ENCODE results near the gene ZNF189.

Gene ZNF189

GRCh38 chr9:101427957-101428655, 29.5 kb downstream of the ZNF189 start:
- H3K36me3 Mint-ChIP-seq, result no peaks in the 10 kb centered on the region
- DNase-seq (ENCODE audit: low spot score in 2 of 2) (no peak), ATAC-seq (no peak)
- H3K4me3 Mint-ChIP-seq, result no peak overlapping the region
- H3K9me3 Mint-ChIP-seq, result peaks cover 10% of the 10 kb centered on the region
- no peaks in the 10 kb centered on the region for H3K4me1 Mint-ChIP-seq
- no peak overlapping the region for H3K27ac Mint-ChIP-seq

- H3K9me3 Mint-ChIP-seq, result peaks cover 4% of the 10 kb centered on the region
- no peak overlapping the region for H3K27ac Mint-ChIP-seq
- no peak overlapping the region for H3K4me3 Mint-ChIP-seq
- no peak for ATAC-seq
- no peak for DNase-seq (ENCODE audit: low spot score in 2 of 2)
- no peaks in the 10 kb centered on the region for H3K4me1 Mint-ChIP-seq
- no peaks in the 10 kb centered on the region for H3K36me3 Mint-ChIP-seq
Measured at GRCh38 chr9:101428909-101429308, 30.3 kb downstream of the ZNF189 start.

DNA sequence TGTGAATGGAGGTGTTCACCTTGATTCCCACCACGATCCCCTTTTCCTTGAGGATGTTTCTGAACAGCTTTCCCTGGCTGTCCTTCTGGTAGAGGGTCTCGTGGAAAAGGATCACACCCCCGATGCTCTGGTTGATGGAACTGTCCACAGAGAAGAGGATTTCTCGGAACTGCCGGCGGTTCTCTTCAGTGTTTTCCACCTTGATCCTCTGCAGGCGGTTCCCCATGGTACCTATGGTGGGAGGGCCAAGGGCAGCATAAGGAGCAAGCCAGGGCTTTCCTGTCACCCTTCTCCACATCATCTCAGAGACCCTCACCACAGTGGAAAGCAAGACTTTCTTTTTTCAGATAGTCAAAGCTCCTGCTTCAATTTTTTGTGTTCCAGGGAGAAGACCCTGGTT, 31.1 kb downstream of the ZNF189 start:
- no peaks in the 10 kb centered on the region for H3K4me1 Mint-ChIP-seq
- no peak overlapping the region for H3K27ac Mint-ChIP-seq
- no peaks in the 10 kb centered on the region for H3K36me3 Mint-ChIP-seq
- no peak overlapping the region for H3K4me3 Mint-ChIP-seq
- DNase-seq (ENCODE audit: low spot score in 2 of 2) (no peak), ATAC-seq (no peak)
- H3K9me3 Mint-ChIP-seq, result no peaks in the 10 kb centered on the region

- Mint-ChIP-seq H3K4me1 (no peaks in the 10 kb centered on the region), H3K36me3 (no peaks in the 10 kb centered on the region), H3K27ac (no peak overlapping the region), H3K9me3 (no peaks in the 10 kb centered on the region), H3K4me3 (no peak overlapping the region)
- ATAC-seq (no peak), DNase-seq (ENCODE audit: low spot score in 2 of 2) (no peak)
Measured at GRCh38 chr9:101432171-101432570, 33.5 kb downstream of the ZNF189 start.

GRCh38 chr9:101432740-101433139, 34.1 kb downstream of the ZNF189 start:
- no peak overlapping the region for H3K27ac Mint-ChIP-seq
- H3K36me3 Mint-ChIP-seq, result no peaks in the 10 kb centered on the region
- ATAC-seq (no peak), DNase-seq (ENCODE audit: low spot score in 2 of 2) (no peak)
- H3K4me3 Mint-ChIP-seq, result no peak overlapping the region
- no peaks in the 10 kb centered on the region for H3K4me1 Mint-ChIP-seq
- H3K9me3 Mint-ChIP-seq, result no peaks in the 10 kb centered on the region

GRCh38 chr9:101433229-101433628, 34.6 kb downstream of the ZNF189 start:
- Mint-ChIP-seq H3K4me3 (no peak overlapping the region), H3K4me1 (no peaks in the 10 kb centered on the region), H3K27ac (no peak overlapping the region), H3K9me3 (no peaks in the 10 kb centered on the region), H3K36me3 (no peaks in the 10 kb centered on the region)
- no peak for DNase-seq (ENCODE audit: low spot score in 2 of 2)
- ATAC-seq, result no peak

DNA sequence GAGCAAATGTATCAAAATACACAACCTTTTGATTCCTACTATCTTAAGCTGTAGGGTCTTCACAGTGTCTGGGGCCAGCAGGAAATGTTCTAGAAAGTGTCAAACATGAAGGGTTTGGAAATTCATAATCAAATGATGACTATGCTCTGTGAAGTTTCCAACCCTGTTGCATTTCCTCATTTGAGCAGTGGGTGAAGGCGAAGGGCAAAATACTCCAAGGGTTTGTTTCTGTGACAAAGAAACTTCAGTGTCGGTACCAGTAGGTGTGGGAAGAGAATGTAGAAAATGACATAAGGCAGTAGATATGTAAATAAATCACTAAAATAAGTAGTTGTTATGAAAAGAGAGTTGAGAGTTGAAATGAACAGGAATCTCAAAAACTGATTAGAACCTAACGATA, 36.3 kb downstream of the ZNF189 start:
- ATAC-seq, result no peak
- no peak for DNase-seq (ENCODE audit: low spot score in 2 of 2)
- Mint-ChIP-seq H3K36me3 (no peaks in the 10 kb centered on the region), H3K9me3 (no peaks in the 10 kb centered on the region), H3K27ac (no peak overlapping the region), H3K4me3 (no peak overlapping the region), H3K4me1 (no peaks in the 10 kb centered on the region)

DNA sequence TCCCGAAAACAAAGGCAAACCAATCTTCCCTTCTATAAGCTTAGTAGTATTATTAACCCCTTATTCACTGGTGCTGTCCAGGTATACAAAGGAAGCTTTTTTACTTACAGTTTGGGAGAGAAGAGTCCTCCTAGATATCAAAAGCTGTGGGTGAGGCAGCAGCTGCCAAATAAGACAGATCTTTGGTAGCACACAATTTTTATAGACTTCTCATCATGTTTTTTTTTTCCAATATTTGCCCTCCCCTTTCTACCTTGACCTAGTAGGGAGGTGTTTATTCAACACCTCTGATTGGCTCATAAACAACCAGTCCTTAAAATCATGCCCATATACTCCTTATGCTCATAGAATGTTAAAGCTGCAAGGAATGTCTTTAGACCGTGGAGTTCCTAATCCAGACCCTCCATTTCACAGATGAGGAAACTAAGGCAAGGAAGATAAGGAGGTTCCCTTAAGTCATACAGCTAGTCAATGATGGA, 37.0 kb downstream of the ZNF189 start, which contains the start of gene ALDOB:
TSS of gene ALDOB (minus strand) at position 174 of the 479 bp plus-strand sequence. CDS start 4,887 bp downstream, outside the sequence.
- H3K4me1 Mint-ChIP-seq, result no peaks in the 10 kb centered on the region
- H3K36me3 Mint-ChIP-seq, result no peaks in the 10 kb centered on the region
- no peak within 1 kb of the TSS for H3K27ac Mint-ChIP-seq
- DNase-seq (ENCODE audit: low spot score in 2 of 2) (no peak), ATAC-seq (no peak)
- H3K4me3 Mint-ChIP-seq, result no peak within 1 kb of the TSS
- H3K9me3 Mint-ChIP-seq, result no peaks in the 10 kb centered on the region

GRCh38 chr9:101437806-101438232, 39.2 kb downstream of the ZNF189 start:
- H3K27ac Mint-ChIP-seq, result no peak overlapping the region
- H3K9me3 Mint-ChIP-seq, result no peaks in the 10 kb centered on the region
- H3K36me3 Mint-ChIP-seq, result no peaks in the 10 kb centered on the region
- ATAC-seq, result no peak
- no peak for DNase-seq (ENCODE audit: low spot score in 2 of 2)
- H3K4me1 Mint-ChIP-seq, result no peaks in the 10 kb centered on the region
- no peak overlapping the region for H3K4me3 Mint-ChIP-seq

DNA sequence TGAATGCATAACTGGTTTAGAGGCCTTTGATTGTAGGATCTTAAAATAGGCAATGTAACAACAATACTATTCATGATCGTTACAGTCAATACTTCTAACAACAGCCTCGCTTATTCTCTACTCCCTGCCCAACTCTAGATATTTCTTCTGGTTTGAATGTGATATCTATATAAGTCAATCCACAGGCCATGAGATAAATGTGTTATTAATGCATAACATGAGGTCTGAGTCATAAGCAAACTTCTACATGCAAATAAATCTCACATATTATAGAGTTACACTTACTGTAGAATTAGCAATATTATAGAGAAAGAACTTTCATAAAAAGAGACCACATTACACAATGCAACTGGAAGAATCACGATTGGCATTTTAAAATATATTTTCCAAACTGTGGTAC, 39.9 kb downstream of the ZNF189 start:
- H3K27ac Mint-ChIP-seq, result no peak overlapping the region
- ATAC-seq (no peak), DNase-seq (ENCODE audit: low spot score in 2 of 2) (no peak)
- H3K4me1 Mint-ChIP-seq, result no peaks in the 10 kb centered on the region
- no peaks in the 10 kb centered on the region for H3K9me3 Mint-ChIP-seq
- H3K4me3 Mint-ChIP-seq, result no peak overlapping the region
- no peaks in the 10 kb centered on the region for H3K36me3 Mint-ChIP-seq

DNA sequence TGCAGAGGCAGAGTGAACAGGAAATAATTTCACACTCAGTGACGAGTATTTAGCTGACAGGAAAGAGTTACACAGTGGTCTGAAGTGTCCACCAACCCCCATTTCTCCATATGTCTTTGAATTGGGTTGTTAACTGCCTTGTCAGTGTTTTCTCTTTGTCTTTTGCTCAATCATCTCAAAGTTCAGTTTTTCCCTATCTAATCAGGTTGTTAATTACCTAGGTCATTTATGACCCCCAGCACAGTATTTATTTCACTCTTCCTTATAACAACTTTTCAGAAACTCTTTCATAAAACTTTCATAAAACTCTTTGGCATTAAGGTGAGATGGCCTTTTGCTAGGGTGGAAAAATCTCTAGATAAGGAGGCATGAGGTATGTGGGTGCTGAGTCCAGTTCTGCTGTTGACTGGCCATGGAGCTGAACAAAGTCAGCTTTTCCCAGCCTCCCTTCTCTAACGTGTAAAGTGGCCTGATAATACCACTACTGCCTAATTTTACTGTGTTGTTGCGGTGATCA, 42.1 kb downstream of the ZNF189 start:
- no peak for DNase-seq (ENCODE audit: low spot score in 2 of 2)
- ATAC-seq, result no peak
- Mint-ChIP-seq H3K4me3 (no peak overlapping the region), H3K9me3 (no peaks in the 10 kb centered on the region), H3K36me3 (no peaks in the 10 kb centered on the region), H3K4me1 (no peaks in the 10 kb centered on the region), H3K27ac (no peak overlapping the region)

DNA sequence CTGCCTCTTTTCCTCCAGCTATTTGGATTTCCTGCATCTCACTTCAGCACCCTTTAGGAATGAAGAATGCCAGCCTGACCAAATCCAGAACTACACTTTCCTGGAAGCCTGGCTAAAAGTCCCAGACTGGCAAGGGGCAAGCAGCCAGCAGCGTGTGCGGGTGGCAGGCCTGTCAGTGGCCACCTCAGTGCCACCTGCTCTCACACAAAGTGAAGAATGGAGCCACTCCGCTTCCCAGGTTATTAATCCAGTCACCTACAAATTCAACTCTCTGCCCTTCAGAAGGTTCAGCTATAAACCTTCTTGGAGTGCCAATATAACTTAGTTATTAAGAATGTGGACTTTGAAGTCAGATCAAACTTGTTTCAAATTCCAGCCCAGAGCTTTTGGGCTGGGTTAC, 43.7 kb downstream of the ZNF189 start:
- no peak for ATAC-seq

DNA sequence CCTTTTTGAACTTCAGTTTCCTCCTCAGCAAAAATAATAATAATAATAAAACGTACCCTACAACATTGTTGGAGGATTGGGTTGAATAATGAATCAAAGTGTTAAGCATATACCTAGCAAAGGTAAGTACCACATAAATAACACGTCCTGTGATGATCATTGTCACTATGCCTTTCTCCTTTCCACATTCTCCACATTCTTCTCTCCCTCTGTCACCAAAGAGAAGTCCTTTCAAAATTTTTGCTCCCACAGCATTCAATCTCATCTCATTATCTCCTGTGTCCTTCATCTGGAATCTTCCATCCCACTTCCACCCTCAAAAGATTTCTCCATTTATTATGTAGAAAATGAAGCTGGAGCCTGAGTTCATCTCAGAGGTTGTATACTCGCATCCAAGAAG, 44.1 kb downstream of the ZNF189 start:
- ATAC-seq, result no peak

More for the DNA sequence above, 43.7 kb downstream of the ZNF189 start:
- Mint-ChIP-seq H3K4me3 (no peak overlapping the region), H3K27ac (no peak overlapping the region), H3K36me3 (no peaks in the 10 kb centered on the region), H3K9me3 (no peaks in the 10 kb centered on the region), H3K4me1 (no peaks in the 10 kb centered on the region)
- no peak for DNase-seq (ENCODE audit: low spot score in 2 of 2)

GRCh38 chr9:101443364-101443771, 44.7 kb downstream of the ZNF189 start:
- DNase-seq (ENCODE audit: low spot score in 2 of 2) (no peak), ATAC-seq (no peak)
- Mint-ChIP-seq H3K9me3 (no peaks in the 10 kb centered on the region), H3K4me3 (no peak overlapping the region), H3K36me3 (no peaks in the 10 kb centered on the region), H3K4me1 (peaks cover 2% of the 10 kb centered on the region), H3K27ac (no peak overlapping the region)

More for the DNA sequence above, 44.1 kb downstream of the ZNF189 start:
- Mint-ChIP-seq H3K36me3 (no peaks in the 10 kb centered on the region), H3K4me3 (no peak overlapping the region), H3K27ac (no peak overlapping the region), H3K4me1 (no peaks in the 10 kb centered on the region), H3K9me3 (no peaks in the 10 kb centered on the region)
- DNase-seq (ENCODE audit: low spot score in 2 of 2), result no peak

DNA sequence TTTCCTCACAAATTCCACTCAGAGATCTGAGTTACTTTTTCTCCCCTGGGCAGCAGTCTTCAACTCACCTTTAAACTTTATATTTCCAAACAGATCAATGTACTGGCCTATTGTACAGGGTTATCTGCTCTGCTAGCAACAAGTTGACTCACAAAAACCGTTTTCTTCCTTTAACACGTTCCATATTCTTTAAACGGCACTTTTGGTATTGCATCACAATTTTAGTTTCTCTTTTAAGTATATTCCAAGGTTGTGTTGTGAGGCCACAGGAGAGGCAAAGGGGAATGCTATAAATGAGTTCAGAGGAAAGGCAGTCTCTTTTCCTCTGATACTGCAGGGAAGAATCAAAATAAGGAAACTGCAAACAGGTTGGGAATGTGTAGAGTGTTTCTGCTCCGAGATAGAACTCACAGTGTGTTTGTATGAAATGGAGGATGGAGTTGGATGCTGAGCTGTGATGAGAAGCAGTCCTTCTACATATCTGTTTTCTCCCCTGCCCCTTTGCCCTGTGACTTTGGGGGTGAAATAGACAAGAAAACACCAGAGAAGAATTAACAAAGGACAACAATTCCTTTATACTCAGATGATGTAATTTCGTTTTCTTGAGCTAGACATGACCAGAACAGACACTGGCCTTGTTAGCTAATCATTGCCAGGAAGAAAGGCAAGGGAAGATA, 46.8 kb downstream of the ZNF189 start:
- H3K36me3 Mint-ChIP-seq, result no peaks in the 10 kb centered on the region
- ATAC-seq, result no peak
- DNase-seq (ENCODE audit: low spot score in 2 of 2), result no peak
- peaks cover 14% of the 10 kb centered on the region for H3K4me1 Mint-ChIP-seq
- H3K4me3 Mint-ChIP-seq, result no peak overlapping the region
- H3K9me3 Mint-ChIP-seq, result no peaks in the 10 kb centered on the region
- H3K27ac Mint-ChIP-seq, result no peak overlapping the region

DNA sequence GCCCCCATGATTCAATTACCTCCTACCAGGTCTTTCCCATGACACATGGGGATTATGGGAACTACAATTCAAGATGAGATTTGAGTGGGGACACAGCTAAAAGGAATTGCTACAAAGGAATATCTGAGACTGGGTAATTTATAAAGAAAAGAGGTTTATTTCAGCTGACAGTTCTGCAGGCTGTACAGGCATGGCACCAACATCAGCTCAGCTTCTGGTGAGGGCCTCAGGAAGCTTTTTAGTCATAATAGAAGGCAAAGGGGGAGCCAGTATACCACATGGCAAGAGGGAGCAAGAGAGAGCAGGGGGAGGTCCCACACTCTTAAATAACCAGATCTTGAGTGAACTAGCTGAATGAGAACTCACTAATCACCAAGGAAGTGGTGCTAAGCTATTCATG, 48.1 kb downstream of the ZNF189 start:
- no peak overlapping the region for H3K4me3 Mint-ChIP-seq
- DNase-seq (ENCODE audit: low spot score in 2 of 2), result no peak
- H3K36me3 Mint-ChIP-seq, result no peaks in the 10 kb centered on the region
- no peaks in the 10 kb centered on the region for H3K9me3 Mint-ChIP-seq
- ATAC-seq, result no peak
- no peak overlapping the region for H3K27ac Mint-ChIP-seq
- peaks cover 14% of the 10 kb centered on the region for H3K4me1 Mint-ChIP-seq
